BE2C (cell line): ENCODE measurements around the gene CPEB3.

Experiments
- DNase-seq: peaks from one replicate; pipeline ENCODE4 v3.0.0-alpha.2; 2020
- H3K27me3 ChIP-seq: fragments of 250-450 bp; sonication (Bioruptor Pico); 2 replicates; pipeline ENCODE4 v1.5.1; 2020; ENCODE audit warnings: mild to moderate bottlenecking
- H3K36me3 ChIP-seq: fragments of 250-450 bp; sonication (Bioruptor Pico); 2 replicates; pipeline ENCODE4 v1.5.1; 2020; ENCODE audit warnings: mild to moderate bottlenecking
- H3K4me1 ChIP-seq: fragments of 250-450 bp; sonication (Bioruptor Pico); 2 replicates; pipeline ENCODE4 v1.5.1; 2020
- H3K4me3 ChIP-seq: 2 replicates; pipeline ENCODE4 v1.5.1; 2011; ENCODE audit warnings: low read depth, low read length
- H3K9me3 ChIP-seq: fragments of 250-450 bp; sonication (Bioruptor Pico); 2 replicates; pipeline ENCODE4 v1.5.1; 2020
- CTCF ChIP-seq: IDR thresholded peaks from 2 replicates; pipeline ENCODE4 v1.5.1; 2012; ENCODE audit warnings: mild to moderate bottlenecking, low read depth, low read length

CPEB3 gene

GRCh38 chr10:92080244-92080643, 210.6 kb downstream of the CPEB3 start:
- no peak overlapping the region for H3K4me3 ChIP-seq
- no peaks in the 10 kb centered on the region for H3K36me3 ChIP-seq
- no peak for TF ChIP-seq CTCF
- H3K4me1 ChIP-seq = no peaks in the 10 kb centered on the region
- H3K9me3 ChIP-seq = no peaks in the 10 kb centered on the region
- no peak for DNase-seq
- H3K27me3 ChIP-seq = no peaks in the 10 kb centered on the region

GRCh38 chr10:92079003-92079402, 211.9 kb downstream of the CPEB3 start:
- Histone ChIP-seq H3K9me3 (no peaks in the 10 kb centered on the region), H3K4me3 (no peak overlapping the region), H3K4me1 (no peaks in the 10 kb centered on the region), H3K36me3 (no peaks in the 10 kb centered on the region), H3K27me3 (no peaks in the 10 kb centered on the region)
- no peak for DNase-seq
- TF ChIP-seq CTCF = no peak

- Histone ChIP-seq H3K36me3 (no peaks in the 10 kb centered on the region), H3K4me3 (no peak overlapping the region)
- no peak for DNase-seq
These were observed 214.2 kb downstream of the CPEB3 start for GRCh38 chr10:92076722-92077121.

GRCh38 chr10:92075829-92076228, 215.0 kb downstream of the CPEB3 start:
- H3K4me3 ChIP-seq = no peak overlapping the region
- no peak for DNase-seq
- H3K4me1 ChIP-seq = no peaks in the 10 kb centered on the region
- TF ChIP-seq CTCF = no peak
- no peaks in the 10 kb centered on the region for H3K36me3 ChIP-seq
- H3K9me3 ChIP-seq = no peaks in the 10 kb centered on the region
- H3K27me3 ChIP-seq = no peaks in the 10 kb centered on the region

More at GRCh38 chr10:92076722-92077121, 214.2 kb downstream of the CPEB3 start:
- H3K4me1 ChIP-seq = no peaks in the 10 kb centered on the region
- H3K9me3 ChIP-seq = no peaks in the 10 kb centered on the region
- no peaks in the 10 kb centered on the region for H3K27me3 ChIP-seq
- TF ChIP-seq CTCF = no peak

- no peaks in the 10 kb centered on the region for H3K27me3 ChIP-seq
- no peaks in the 10 kb centered on the region for H3K9me3 ChIP-seq
- no peak for DNase-seq
- H3K4me3 ChIP-seq = no peak overlapping the region
- no peak for TF ChIP-seq CTCF
- H3K4me1 ChIP-seq = no peaks in the 10 kb centered on the region
- H3K36me3 ChIP-seq = no peaks in the 10 kb centered on the region
These were observed 216.6 kb downstream of the CPEB3 start for GRCh38 chr10:92074126-92074887.

- Histone ChIP-seq H3K36me3 (no peaks in the 10 kb centered on the region), H3K4me1 (peaks cover 7% of the 10 kb centered on the region; the same call in 1 of the 2 replicates), H3K9me3 (no peaks in the 10 kb centered on the region), H3K4me3 (no peak overlapping the region), H3K27me3 (no peaks in the 10 kb centered on the region)
- DNase-seq = no peak
- TF ChIP-seq CTCF = no peak
These were observed 222.0 kb downstream of the CPEB3 start for GRCh38 chr10:92068900-92069299.
